ENCODE data around the gene DCAKD.
A peak's percentile ranks its signal among the peaks of the same experiment; 100 is the strongest.

DCAKD gene, protein sequence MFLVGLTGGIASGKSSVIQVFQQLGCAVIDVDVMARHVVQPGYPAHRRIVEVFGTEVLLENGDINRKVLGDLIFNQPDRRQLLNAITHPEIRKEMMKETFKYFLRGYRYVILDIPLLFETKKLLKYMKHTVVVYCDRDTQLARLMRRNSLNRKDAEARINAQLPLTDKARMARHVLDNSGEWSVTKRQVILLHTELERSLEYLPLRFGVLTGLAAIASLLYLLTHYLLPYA

DNA sequence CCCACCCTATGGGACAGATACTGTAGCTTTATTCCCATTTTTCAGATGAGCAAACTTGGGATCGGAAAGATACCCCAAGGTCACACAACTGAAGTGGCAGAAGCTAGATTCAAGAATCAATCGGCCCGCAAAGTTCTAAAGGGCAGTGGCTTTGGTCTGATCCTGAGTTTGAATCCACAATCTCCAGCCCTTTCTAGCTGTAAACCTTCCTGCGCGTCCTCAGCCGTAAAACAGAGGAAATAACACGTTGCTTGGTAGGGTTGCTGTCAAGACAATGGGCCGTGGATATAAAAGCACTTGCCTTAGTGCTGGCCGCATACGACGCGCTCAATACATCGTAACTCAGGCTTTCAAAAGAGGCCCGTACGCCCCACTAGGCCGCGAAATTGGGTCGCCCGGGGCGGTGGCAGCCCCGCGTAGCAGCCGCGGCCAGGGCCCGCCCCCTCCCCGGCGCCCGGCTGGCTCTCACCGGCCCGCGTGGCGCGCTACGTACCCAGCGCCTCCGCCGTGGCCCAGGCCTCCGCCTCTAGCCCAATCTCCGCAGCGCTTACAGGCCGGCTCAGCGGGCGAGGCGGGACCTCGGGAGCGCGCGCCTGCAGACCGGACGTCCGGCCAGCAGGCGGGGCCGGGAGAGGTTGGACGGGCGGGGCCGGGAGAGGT lies at the start of gene DCAKD:
Gene DCAKD, minus strand, starts transcription at position 573 of the 660 bp plus-strand sequence. CDS start 16,747 bp downstream, outside the sequence.
- DNase-seq = peak; percentile 97 to 99 (median 99)

DNA sequence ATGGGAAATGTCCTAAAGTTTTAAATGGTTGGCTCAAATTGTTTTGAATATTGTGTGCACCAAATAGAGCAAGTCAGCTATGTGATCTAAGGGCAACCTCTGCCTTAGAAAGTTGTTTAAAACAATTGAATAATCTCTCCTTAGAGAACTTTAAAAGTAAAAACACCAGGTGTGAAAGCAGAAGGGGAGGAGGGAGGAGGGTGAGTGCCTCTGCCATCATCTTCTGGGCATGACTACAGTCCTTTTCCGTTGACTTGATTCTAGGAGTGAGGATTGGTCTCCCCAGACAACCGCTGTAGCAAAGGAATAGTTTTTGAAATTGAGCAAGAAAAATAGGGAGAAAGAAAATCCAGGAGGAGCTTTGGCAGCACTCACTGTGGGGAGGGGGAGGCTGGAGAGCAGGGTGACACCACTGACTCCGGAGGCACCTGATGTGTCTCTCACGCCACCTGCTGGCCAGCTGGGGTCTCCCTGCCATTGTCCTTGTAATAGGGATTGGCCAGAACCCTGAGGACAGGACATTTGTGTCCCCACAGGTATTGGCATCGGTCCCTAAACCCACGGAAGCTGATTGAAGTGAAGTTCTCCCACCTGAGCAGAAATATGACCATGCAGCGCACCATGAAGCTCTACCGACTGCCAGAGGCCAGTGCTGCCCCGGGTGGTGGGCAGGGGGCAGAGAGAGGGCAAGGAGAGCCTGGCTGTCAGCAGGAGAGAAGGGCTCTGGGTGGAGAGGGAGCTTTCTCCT lies 47.6 kb upstream of the DCAKD start:
- peak; percentile 76 to 89 (median 82) for DNase-seq

DNA sequence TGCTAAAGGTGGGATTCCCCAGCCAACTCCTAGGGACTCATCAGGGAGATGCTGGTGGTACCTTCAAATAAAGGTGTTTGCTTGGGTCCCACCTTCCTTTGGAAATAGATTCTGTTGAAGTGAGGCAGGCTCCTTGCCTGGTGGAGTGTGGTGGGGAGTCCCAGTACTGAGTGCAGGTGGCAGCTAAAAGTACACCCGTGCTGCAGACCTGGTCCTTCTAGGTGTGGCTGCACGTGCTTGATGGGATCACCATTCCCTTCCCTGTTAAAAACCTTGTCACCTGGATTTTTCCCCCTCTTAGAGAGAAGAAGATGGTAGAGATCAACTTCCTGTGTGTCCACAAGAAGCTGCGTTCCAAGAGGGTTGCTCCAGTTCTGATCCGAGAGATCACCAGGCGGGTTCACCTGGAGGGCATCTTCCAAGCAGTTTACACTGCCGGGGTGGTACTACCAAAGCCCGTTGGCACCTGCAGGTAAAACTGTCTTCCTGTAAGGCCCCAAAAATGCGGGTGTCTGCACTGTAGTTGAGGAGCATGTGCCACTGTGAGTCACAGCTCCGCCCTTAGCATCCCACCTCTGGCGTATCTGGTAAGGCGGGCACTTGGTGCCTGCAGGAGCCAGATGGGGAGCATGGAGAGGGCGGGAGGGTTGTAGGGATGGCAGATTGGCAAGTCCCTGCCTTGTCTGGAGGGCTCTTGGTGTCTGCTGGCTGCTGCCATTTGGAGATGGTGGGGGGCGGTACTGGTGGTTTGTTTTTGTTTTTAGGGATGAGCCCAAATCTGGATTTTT lies 46.8 kb upstream of the DCAKD start:
- DNase-seq = no peak

DNA sequence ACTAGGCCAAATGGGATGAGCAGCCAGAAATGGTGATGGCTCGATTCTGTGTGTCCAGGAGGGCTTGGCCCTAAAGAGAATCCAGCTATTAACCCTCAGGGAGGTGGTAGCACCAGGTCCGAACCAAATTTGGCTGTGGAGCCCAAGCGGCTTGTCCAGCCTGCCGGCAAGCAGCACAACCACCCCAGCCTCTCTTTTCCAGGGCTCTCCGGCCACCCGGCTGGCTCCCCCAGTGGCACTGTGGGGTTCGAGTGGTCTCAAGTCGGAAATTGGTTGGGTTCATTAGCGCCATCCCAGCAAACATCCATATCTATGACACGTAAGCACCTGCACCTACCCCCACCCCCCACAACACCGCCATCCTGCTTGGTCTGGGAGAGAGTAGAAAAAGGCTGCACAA lies 45.5 kb upstream of the DCAKD start:
- DNase-seq = no peak

DNA sequence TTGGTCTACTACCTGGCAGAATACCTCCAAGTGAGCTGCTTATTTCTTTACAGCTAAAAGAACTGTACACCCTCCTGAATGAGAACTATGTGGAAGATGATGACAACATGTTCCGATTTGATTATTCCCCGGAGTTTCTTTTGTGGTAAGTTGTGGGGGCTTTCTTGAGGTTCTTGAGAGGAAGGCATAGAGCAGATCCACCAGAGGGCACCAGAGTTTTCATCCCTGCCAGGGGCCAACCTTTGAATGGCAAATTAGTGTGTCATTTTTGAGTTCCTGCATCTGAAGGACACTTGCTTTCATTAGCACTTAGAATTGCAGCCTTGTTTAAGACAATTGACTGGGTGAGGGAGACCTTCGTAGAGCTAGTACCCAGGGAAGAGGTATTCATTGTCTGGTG lies 44.7 kb upstream of the DCAKD start:
- peak; percentile 44 to 47 (median 47) for DNase-seq

DNA sequence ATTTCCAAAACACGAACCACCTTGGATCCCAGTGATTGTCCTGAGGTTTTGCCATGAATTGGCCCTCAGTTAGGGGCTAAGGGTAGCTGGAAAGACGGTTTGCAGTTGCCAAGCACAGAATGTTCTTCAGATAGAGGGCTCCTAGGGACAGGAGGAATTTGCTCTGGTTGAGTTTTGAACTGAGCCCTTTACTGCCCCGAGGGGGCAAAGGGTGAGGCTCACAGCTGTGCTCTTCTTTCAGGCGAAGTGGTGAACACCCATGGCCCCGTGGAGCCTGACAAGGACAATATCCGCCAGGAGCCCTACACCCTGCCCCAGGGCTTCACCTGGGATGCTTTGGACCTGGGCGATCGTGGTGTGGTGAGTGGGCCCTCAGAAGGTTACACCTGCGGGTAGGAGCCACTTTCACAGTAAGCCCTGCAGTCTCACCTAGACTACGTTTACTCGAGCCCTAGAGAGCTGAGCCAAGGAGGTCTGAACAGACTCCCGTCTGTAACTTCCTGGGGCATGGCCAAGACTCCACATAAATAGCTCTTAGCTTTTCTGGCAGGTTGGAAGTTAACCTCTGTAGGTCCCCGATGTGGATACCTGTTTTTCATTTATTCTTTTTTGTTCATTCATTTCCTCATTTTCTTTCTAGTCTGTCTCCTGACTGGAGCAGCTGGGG lies 42.1 kb upstream of the DCAKD start:
- no peak for DNase-seq

DNA sequence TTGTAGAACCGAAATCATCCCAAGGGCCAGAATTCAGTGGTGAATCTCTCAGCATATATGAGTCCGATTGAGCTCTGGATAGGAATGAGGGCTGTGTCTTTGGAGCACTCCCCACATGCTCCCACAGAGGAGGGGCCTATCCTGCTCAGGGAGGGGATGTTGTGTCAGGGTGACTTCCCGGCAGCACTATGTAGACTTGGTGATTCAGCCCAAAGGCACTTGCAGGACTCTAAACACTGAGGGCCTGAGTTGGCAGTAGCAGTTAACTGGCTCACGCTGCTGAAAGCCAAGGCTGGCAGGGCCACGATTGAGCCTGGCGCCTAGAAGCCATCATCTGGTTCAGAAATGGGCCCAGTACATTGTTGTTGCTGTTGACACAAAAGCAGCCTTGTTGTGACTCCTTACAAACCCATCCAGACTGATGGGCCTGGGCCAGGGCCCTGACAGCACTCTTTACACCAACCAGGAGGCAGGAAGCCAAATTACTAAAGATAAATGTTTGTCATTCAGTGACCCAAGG lies 41.5 kb upstream of the DCAKD start:
- no peak for DNase-seq

DNA sequence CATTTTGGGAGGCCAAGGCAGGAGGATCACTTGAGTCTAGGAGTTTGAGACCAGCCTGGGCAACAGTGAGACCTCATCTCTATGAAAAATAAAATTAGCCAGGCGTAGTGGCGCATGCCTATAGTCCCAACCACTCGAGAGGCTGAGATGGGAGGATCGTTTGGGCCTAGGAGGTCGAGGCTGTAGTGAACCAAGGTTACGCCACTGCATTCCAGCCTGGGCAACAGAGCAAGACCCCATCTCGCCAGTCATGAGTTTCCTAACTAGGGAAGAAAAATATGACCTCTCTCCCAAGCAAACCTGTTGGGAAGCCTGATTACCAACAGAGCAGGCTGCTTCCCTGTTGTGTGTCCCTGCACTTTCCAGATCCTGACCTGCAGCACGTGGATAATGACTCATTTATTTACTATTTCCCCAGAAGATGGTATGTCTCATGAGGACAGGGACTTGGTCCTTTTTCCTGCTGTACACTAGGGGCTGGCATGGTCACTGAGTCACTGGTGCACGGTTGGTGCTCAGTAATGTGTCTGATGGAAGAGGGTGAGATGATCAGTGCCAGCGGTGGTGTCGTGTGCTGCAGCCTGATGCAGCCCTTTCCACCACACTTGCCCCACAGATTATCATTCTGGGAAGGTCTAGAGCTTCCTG lies 40.5 kb upstream of the DCAKD start:
- no peak for DNase-seq

DNA sequence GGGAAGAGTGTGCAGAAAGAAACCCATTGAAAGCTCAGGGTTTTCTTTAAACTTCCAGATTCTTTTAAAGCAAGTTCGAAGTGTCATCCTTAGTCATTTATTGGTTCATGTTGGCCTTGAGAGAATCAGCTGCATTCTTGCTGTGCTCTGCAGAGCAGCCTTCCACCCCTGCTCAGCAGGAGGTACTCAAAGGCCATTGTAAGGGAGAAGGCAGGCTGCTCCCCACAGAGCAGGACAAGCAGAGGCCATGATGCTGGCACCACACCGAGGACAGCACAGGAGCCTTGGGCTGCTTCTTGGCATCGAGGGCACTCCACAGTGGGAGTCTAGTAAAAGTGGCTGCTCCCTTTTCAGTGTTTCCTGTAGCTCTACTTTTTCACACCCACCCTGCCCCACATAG lies 39.3 kb upstream of the DCAKD start:
- DNase-seq = no peak

DNA sequence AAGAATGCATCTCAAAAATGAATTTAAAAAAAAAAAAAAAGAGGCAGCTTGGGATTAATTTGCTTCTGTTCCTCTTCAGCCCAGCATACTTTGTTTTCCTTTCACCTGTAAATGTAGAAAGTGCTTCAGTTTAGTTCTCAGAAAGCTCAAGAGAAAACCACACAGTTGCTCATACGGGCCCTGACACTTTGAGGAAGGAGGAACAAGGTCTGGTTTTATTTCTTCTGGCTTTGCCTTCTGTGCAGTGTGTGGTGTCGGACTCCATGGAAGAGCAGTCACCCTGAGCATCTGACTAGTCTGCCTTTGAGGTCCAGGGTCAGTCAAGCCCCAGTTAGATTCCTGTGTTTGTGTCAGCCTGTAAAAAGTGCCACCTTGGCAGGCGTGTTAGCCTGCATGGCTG lies 37.3 kb upstream of the DCAKD start:
- no peak for DNase-seq

DNA sequence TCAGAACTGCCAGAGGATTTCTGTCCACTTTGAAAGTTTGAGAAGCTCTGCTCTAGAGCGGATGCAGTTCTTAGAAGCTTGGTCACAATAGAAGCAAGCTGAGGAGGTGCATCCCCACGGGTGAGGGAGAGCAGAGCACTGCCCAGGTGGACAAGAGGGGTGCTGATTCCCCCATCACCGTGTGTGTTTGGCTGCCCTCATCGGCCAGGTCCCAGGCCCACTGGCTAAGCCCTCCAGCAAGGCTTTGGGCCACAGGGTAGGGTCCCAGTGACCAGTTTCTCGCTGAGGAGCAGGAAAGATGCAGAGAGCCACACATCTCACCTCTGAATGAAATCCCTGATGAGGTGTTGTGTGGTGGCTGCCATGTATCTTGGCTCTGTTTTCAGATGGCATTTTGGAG lies 36.5 kb upstream of the DCAKD start:
- no peak for DNase-seq

DNA sequence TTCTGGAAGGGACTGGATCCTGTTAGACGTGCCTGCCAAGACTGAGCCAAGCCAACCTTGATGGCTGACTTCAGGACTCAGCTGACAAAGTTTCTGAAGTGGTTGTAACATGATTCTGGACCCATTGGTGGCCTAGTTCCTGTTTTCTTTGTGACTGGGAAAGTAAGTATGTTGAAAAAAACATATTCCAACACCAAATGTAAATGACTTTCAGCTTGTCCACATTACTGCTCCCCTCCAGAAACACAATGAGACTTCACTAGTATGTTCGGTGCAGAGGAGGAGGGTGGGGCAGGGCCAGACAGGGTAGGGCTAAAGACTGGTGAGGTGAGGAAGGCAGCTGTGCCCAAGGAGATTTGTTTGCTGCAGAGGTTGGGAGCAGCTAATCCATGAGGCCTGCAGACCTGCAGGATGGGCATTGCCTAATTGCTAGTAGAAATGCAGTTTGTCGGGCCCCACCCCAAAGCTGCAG lies 36.1 kb upstream of the DCAKD start:
- DNase-seq = no peak

DNA sequence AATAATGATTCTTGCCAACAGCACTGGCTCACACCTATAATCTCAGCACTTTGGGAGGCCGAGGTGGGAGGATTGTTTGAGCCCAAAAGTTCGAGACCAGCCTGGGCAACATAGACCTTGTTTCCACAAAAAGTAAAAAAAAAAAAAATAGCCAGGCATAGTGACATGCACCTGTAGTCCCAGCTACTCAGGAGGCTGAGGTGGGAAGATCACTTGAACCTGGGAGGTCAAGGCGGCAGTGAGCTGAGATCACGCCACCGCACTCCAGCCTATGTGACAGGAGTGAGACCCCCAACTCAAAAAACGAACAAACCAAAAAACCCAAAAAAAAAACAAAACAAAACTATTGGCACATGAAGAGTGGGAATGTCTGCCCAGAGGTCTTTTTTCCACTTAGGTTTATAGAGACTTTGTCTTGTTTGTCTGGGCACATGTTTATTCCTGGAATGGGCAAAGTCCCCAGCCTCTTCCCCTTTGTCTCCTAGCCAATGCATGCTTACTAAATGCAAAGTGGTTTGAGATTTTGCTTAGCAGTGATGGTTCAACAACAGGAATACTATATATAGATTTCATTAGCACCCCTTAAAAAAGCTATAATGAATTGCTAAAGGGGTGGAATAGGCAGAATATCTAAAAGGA lies 35.6 kb upstream of the DCAKD start:
- DNase-seq = no peak

DNA sequence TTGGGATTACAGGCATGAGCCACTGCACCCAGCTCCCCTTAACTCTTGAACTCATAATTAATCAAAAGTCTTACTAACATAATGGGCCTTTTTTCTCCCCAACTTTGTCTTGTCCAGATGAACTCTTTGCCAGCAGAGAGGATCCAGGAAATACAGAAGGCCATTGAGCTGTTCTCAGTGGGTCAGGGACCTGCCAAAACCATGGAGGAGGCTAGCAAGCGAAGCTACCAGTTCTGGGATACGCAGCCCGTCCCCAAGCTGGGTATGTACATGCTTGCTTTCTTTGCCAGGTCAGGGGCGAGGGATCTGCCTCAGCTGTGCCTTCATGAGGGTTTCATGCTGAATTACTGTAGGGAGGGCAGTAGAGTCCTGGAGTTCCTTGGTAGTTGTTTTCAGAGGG lies 35.0 kb upstream of the DCAKD start:
- no peak for DNase-seq

DNA sequence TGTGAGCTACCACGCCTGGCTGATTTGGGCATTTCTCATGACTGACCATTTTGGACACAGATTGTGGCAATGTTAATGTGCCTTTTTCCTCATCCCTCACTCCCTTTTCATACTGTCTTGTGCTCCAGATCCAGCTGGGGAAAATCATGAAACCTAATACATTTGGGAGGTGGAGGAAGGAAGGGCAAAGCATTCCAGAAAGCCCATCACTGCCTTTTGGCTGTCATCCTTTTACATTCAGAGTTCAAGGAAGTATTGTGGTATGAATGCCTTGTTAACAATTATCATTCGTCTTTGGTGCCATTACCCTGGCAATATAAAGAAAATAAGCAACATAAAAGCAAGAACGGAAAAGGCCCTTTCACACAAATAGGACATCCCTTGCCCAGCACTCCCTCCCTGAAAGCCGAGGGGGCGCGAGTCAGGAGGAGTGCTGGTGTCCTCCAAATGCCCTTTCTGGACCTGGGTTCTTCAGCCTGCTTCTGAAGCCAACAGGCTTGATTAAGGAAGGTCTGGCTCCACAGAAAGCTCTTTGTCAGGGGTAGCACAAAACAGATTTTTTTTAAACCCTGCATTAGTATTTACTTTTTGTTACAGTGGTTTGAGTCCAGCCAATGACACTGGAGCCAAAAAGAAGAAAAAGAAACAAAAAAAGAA lies 29.7 kb upstream of the DCAKD start:
- no peak for DNase-seq

DNA sequence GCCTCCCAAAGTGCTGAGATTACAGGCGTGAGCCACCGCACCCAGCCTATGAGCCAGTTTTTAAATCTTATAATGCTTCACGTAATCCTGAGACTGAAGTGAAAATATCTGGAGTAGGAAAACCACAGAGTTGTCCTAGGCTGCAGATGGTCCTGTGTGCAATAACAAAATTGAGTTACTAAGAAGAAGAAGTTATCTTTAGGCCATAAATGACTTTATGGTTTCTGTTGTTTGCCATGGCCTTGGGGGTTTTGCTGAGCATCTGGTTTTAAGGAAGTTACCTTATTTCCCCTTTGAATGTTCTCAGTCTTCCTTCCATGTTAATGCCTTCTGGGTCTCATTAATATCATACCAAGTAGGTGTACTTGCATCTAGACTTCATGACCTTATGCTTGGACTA lies 26.2 kb upstream of the DCAKD start:
- DNase-seq = peak; percentile 53 to 69 (median 56)

DNA sequence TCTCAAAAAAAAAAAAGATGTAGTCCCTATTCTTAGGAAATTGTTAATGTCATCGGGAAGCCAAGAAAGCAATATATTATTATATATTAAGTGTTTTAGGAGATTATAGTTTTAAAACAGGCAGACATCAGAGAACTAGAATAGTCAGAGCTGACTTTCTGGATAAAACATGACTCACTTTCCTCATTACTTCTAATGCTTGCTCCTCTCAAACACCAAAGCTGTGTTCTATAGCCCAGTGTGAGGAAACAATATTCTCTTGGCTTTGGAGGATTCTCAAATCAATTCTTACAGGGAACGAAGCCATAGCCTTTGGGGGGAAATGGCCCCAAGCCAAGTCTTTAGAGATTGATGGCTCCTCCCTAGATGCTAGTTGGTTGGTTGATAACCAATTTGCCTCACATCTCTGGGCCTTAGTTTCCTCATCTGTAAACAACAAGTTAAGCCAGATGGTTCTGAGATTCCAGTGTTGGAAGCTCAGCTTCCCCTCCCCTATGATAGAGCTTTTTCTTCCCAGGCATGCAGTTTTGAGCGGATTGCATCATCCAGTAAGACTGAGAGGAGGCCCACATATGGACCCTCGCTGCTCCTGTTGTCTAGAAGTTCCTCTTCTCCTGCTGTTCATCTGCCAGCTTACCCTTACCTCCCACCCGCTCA lies 22.1 kb upstream of the DCAKD start:
- no peak for DNase-seq

DNA sequence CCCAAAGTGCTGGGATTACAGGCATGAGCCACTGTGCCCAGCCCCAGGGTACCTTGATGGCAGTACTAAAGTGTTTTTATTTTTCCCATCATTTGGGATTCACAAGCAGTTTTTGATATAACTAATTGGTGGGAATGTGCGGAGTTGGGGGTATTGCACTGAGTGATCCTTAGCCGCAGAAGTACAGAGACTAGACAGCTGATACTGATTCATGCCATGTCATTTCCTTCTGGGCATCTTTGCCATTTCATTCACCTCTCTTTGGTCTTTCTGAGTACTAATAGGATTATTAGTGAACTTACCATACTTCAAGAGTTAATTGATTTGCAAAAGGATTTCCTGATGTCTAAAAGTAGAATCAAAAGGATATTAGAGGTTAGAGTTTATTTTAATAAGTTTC lies 19.4 kb upstream of the DCAKD start:
- peak in 1 of 3 donors; percentile 27 for DNase-seq

DNA sequence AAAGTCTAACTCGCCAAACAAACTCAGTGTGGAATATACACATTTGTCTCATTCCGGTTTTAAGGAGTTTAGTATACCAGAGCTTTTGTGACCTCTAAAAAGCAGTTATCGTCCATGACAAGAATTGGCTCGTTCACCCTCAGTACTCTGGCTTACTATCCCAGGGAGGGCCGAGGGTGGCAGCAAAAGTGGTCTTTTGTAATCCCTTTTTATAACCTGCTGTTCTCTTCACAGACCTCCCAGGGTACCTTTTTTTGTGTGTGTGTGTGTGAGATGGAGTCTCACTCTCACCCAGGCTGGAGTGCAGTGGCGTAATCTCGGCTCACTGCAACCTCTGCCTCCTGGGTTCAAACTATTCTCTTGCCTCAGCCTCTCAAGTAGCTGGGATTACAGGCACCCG lies 18.6 kb upstream of the DCAKD start:
- no peak for DNase-seq

DNA sequence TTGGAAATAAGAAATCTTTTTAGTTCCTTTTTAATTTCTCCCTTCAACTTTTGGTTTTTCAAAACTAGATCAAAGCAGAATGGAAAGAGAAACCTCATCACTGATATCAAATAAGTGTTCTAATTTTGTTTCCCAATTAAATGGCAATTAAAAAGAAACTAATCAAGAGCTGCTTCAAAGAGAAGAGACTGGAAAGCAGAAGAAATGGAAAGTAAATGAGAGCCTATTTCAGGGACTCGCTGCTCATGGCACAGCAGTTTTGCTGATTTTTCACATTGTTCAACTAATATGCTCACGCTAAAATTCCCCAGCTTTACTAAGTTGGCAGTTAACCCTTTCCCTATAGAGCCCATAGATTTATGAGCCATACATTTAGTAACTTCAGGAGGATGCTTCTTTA lies 16.2 kb upstream of the DCAKD start:
- no peak for DNase-seq

Measured in suppressor macrophage treated with lipopolysaccharide for 1 hour (primary cell).